Jurkat, Clone E6-1 (cell line): ENCODE data around the gene TSPAN14.
"Not testable (repeated sequence)": the region's sequence is repeated elsewhere in the genome, so short reads cannot be mapped to it uniquely, and the experiment has no call there.

Source experiments
- DNase-seq: peaks from one replicate; pipeline ENCODE4 v3.0.0-alpha.2; 2011; ENCODE audit warnings: low read depth, low spot score
- H3K4me3 ChIP-seq: 2 replicates; pipeline ENCODE4 v1.5.1; 2011; ENCODE audit warnings: mild to moderate bottlenecking, low read length, control low read depth, moderate library complexity

TSPAN14 gene

DNA sequence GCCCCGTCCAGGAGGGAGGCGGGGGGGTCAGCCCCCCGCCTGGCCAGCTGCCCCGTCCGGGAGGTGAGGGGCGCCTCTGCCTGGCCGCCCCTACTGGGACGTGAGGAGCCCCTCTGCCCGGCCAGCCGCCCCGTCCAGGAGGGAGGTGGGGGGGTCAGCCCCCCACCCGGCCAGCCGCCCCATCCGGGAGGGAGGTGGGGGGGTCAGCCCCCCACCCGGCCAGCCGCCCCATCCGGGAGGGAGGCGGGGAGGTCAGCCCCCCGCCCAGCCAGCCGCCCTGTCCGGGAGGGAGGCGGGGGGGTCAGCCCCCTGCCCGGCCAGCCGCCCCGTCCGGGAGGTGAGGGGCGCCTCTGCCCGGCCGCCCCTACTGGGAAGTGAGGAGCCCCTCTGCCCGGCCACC lies 80.5 kb downstream of the TSPAN14 start:
- not testable (repeated sequence) for DNase-seq, H3K4me3 ChIP-seq

DNA sequence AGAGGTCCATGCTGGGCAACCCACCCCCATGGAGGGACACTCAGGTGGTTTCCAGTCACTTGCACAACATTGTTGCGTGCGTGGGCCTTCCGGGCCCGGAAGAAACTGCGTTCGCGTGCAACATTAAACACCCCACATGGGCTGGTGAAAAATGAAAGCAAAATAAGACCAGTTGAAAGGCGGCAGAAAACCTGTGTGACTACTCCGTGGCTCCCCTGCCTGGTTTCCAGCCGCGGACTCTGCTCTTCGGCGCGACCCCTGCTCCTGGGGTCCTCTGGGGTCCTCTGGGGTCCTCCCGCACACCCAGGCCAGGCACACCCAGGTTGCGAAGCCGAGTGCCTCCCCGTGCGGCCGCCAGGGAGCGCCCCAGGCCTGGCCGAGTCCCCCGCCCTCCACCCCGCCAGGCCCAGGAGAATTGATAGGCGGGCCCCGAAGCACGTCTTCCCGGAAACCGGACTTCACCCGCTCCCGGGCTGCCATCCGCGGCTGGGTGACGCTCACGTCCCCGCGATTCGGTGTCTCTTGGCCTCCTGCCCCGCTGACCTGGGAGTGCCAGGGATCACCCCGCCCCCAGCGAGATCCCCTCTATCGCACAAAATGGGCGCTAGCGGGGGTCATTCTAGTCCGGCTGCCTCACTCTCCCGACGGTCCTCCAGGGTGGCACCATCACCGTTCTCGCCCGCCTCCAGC lies 81.7 kb downstream of the TSPAN14 start:
- DNase-seq, result no peak
- no peak overlapping the region for H3K4me3 ChIP-seq

DNA sequence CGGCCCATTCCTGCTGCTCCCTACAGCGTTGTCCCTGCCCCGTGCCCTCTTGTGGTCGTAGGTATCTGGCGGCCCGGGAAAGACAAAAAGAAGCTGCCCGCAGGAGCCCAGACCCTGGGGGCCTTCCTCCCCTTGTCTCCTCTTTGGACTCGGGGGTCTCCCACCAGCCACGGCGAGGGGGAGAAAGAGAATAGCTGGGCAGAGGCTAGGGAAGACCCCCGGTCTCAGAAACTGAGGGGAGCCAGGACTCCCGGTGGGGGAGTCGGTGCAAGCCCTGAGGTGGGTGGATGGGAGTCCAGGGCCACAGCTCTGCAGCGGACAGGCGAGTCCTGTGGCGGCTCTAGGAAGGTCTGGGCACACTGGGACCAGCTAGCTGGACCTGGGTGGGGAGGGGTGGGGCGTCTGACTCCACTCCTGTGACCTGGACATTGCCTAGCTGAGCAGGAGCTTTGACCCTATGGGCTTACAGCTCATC lies 82.3 kb downstream of the TSPAN14 start:
- no peak overlapping the region for H3K4me3 ChIP-seq
- DNase-seq, result no peak

DNA sequence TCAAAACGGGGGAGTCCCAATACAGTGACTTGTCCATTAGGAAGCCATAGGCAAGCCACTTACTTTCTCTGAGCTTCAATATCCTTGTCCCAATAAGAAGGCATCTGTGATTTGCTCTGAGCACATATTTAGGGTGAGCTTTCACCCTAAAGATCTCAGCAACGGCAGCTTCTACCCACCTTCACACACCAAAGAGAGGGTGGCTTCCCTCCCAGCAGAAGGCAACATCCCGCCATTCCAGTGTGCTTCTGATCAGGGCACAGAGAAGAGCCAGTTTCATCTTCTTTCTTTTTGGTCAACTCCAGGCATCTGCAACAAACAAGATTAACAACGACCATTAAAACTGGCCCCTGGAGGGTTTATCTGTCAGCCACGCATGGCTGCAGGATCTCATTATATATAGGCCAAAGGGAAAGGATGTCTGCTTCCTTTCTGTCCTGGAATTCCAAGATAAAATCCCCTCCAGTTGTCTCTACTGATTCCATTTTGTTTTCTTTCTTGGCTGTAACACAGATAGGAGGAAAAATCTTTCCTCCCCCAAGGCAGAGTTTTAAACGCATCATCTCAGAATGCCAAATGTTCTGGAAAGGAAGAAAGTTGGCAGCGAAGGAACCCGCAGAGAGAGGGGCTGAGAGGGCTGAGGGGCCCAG lies 83.1 kb downstream of the TSPAN14 start:
- no peak overlapping the region for H3K4me3 ChIP-seq
- no peak for DNase-seq

DNA sequence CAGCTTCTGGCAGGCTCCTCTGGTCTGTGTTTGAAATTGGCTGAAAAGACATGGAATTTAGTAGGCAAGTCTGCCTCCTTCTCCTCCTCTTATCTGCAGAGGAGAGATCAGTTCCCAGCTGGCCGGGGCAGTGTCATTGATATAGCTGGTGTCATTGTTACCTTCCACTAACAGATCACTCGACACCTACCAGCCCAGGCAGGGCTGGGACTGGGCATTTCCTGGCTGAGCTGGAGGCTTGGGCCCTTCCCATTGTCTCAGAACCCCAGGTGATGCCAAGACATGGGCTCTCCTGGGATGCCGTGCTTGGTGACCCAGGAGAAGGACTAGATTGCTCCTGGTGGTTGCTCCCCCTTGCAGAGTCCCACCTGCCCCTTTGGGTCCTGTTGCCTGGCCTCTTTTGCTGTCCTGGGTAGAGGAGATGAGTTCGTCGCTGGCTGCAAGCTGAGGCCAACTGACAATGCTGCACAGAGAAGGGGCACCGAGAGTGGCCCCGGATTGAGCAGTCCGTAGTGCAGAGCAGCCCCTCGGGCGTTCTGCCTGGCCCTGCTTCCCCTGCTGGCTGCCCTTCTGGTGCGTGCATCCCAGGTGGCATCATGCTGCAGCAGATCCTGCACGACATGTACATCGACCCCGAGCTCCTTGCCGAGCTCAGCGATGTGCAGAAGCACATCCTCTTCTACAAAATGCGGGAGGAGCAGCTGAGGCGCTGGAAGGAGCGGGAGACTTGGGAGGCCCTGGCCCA lies 83.8 kb downstream of the TSPAN14 start, which contains the start of gene SH2D4B:
Gene SH2D4B, plus strand, starts transcription at position 167 of the 745 bp plus-strand sequence. Its CDS starts 430 bp downstream, at position 597.
- no peak within 1 kb of the TSS for H3K4me3 ChIP-seq
- DNase-seq, result no peak

DNA sequence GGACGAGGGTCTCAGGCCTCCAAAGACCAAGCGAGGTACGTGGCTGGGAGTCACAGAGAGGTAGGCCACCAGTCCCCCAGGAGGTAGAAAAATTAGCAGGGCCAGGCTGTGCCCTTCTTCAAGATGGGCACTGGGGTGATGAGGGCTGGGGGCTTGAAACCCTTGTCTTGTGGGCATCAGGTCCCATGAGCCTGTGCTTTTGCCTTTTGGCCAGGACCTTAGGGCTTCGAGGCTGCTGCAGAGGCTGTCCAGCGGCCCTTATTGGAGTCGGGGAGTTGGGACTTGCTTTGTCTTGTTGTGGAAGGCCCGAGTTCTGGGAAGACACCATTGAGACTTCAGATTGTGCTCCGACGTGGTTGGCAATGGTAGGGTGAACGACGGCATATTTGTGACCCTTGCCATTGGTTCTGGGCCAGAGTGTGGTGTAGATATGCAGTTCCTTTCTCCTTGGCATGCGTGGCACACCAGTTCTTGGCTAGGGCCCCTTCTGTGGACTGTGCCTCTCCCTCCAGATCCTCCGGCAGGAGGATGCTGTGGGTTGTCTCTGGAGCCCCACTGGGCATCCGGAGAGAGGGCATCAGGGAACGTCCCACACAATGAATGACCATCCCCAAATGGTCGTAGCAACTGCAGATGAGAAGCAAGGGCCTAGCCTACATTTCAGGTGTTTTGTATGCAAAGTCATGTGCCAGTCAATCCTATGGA lies 84.5 kb downstream of the TSPAN14 start:
- DNase-seq, result no peak
- H3K4me3 ChIP-seq, result no peak overlapping the region

DNA sequence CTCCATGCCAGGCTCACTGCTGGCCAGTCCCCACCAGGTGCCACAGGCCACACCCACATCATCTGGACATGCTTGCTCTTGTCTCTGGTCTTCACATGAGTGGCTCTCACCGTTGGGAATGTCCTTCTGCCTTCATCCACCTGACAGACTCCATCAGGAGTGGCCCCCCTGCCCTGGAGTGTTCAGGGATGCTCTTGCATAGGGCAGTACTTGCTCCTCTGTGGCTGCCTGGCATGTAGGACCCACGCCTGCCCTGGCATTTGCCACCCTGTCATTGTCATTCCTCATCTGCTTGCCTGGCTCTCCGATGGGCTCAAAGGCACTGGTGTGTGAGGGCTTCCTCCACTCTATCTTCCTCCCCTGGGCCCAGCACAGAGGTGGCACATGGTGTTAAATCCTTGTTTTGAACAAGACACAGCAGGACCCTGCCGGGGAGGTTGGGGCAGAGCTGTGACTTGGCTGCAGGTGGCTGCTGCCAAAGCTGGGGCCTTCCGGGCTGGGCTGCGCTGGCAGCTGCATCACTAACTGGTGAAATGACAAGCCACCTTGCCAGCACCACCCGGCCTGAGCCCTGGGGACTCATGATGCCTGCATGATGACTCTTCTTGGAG lies 85.4 kb downstream of the TSPAN14 start:
- no peak overlapping the region for H3K4me3 ChIP-seq
- no peak for DNase-seq

DNA sequence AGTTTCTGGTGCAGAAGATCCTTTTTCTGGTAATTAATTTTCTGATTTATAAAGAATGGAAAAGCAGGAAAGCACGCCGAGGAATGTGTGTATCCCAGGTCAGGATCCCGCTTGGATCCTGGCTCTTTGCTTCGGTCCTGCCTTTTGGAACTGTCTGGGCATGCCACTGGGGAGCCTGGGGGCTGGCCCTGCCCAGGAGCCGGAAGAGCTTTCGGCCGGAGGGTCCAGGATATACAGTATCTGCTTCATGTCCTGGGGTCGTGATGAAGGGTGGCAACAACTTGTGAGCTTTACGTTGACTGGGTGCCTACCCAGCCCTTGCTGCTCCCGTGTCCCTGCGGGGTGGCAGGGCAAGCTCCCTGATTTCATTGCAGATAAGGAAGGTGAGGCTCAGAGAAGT lies 86.0 kb downstream of the TSPAN14 start:
- H3K4me3 ChIP-seq, result no peak overlapping the region
- no peak for DNase-seq

DNA sequence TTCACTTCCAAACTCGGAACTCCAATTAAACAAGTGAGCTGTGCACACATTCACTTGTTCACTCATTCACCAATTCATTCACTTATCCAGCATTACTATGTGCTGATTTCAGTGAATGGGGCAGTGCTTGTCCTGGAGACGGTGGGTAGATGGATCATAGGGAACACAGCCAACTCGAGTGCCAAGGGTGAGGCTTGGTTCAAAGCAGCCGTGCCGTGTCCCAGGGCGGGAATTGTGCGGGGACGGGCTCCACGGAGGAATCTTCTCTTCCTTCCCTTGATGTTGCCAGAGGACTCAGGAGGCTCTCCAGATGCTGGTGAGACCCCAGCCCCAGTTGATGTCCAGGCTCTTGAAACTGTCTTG lies 86.5 kb downstream of the TSPAN14 start:
- no peak for DNase-seq
- no peak overlapping the region for H3K4me3 ChIP-seq

DNA sequence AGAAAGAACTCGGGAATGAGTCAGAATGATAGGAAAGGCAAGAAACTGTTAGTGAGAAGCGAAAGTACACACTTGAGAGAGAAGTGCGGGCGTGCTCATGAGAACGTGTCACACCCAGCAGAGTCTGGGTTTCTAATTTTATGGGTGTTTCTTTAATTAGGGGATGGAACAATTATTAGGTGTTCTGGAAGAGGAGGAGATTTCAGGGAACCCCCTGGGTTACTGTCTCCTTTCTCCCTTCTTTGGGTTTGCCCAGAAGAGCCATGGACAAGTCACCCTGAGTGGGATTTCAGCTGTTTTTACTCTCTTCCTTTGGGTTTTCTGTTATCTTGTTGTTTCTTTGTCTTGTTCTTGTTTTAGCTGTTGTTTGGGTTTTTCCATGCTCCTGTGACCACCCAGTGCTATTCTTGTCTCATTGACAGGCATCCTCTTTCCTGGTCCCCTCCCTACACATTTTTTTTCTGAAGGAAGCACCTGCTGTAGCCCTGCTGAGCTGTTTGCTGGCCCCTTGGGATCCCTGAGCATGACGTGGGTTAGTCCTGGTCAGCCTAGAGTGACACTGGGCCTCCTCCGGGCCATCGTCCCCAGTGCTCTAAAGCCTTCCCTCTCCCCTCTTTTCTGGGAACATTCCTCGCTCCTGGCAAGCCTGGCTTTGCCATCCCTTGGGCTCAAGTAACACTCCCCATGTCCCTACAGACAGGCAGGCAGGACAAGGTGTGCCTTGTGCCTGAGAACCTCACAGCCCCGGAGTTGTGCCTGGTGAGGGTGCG lies 87.1 kb downstream of the TSPAN14 start:
- no peak for DNase-seq
- H3K4me3 ChIP-seq, result no peak overlapping the region

DNA sequence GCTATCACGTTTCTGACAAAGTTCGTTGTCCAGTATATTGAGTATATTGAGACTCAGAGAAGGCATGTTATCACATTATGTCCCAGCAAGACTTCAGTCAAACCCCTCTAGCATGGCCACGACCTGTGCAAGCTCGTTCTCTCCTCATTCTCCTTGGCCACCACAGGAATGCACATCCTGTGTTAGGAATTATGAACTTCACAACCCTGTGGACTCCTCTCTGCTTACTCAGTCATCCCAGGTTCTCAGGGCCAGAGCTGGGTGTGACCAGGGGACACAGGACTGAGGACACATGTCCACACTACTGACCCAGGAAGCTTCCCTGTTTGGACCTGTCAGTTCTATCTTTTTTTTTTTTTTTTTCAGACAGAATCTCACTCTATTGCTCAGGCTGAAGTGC lies 87.9 kb downstream of the TSPAN14 start:
- no peak overlapping the region for H3K4me3 ChIP-seq

DNA sequence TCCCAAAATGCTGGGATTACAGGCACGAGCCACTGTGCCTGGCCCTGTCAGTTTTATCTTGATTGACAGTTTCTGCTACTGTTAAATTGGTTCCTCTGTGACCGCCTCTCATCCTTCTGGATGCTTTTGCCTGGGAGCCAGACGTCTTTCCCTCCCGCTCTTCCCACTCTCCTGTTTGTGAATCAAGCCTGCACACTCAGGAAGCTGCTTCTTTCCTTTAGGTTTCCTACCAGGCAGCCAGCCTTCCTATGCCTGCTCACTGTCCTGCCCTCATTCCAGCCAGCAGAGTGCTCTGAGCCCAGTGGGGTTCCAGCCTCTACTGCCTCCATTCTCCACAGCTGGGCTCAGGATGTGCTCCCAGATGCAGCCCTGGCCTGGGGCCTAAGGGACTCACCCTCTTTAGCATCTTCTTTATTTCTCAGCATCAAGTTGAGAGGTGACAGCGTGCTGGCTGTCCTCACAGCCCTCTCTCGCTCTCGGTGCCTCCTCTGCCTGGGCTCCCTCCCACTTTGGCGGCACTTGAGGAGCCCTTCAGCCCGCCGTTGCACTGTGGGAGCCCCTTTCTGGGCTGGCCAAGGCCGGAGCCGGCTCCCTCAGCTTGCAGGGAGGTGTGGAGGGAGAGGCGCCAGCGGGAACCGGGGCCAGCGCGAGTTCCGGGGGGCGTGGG lies 88.7 kb downstream of the TSPAN14 start:
- no peak overlapping the region for H3K4me3 ChIP-seq
- no peak for DNase-seq

More for the DNA sequence above, 87.9 kb downstream of the TSPAN14 start:
- DNase-seq, result no peak

DNA sequence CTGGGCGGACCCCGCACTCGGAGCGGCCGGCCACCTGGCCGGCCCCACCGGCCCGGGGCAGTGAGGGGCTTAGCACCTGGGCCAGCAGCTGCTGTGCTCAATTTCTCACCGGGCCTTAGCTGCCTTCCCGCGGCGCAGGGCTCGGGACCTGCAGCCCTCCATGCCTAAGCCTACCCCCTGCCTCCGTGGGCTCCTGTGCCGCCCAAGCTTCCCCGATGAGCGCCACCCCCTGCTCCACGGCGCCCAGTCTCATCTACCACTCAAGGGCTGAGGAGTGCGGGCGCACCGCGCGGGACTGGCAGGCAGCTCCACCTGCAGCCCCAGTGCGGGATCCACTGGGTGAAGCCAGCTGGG lies 89.2 kb downstream of the TSPAN14 start:
- not testable (repeated sequence) for H3K4me3 ChIP-seq, DNase-seq

DNA sequence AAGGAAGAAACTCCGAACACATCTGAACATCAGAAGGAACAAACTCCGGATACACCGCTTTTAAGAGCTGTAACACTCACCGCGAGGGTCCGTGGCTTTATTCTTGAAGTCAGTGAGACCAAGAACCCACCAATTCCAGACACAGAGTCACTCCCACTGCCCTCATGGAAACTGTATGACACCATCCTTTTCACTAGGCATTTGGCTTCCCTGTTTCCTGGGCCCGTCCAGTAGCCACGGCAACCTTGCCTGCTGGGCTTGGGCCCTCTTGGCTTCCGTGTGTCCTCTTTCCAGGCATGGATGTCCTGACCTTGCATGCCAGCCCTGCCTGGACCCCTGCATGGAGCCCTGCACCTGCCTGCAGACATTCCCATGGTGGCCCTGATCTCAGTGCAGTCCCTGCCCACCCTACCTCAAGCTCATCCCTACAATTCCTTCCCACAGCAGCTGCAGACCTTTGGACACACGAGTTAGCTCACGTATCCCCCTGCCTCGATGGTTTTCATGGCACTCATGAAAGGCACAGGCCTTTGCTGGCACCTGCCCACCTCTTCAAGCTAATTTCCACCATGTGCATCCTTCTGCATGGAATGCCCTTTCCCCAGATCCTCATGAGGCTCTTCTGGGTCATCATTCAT lies 90.3 kb downstream of the TSPAN14 start:
- no peak overlapping the region for H3K4me3 ChIP-seq
- DNase-seq, result no peak

DNA sequence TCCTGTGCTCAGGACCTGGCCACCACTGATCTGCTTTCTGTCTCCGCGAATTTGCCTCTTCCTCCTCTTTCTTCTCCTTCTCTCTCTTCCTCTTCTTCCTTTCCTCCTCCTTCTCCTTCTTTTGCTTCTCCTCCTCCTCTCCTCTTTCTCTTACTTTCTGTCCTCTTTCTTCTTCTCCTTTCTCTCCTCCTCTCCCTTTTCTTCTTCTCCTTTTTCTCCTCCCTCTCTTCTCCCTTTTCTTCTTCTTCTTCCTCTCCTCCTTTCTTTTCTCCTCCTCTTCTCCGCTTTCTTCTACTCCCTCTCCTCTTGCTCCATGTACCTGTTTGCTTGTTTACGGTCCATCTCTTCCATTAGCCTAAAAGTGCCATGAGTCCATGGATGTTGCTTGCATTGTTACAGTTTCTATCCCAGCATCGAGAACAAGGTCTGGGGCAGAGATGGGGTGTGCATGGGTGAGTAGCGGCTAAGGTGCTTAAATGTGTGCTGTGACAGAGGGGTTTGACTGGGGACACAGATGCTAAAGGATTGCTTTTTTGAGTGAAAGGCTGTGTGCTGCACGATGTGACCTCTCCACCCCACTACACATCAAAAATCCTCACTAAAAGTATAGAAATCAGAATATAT lies 91.3 kb downstream of the TSPAN14 start:
- no peak overlapping the region for H3K4me3 ChIP-seq
- DNase-seq, result no peak

DNA sequence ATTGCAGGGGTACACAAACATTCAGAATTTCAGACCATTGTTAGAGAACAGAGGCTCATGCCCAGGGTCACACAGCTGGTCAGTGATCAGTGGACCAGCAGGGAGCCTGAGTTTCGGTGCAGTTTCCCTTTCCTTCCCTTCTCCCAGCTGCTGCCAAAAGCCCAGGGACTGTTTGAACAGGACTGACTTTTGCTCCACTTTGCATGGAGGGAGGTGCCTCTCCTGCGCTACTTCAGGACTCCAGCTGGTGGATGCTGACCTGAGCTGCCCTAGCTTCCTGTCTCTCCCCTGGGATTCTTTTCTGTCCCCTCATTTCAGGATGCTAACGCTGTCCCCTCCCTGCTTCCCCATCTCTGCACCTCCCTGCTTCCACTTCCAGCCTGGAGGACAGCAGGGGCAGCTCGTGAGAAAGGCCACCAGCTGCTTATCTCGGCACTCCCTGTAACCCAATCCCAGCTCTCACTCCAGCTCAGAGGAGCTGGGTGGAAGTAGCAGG lies 98.1 kb downstream of the TSPAN14 start:
- DNase-seq, result no peak

DNA sequence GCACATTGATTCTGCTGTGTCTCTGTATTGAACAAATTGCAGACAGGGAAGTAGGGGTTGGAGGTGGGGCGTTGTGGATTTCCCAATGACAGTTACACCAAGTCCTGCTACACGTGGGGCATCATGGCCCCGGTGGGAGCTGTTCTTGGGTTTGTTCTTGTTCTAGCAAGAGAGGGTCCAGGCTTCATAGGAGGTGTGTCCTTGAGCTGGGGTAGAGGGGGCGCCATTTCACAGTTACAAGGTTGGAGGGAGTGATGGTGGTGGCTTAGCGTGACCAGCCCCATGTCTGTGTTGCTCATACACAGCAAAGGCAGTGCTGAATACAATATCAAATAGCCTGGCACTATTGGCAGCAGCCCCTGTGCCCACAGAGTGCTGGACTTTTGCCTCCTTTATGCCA lies 99.3 kb downstream of the TSPAN14 start:
- H3K4me3 ChIP-seq, result no peak overlapping the region
- DNase-seq, result no peak

More for the DNA sequence above, 98.1 kb downstream of the TSPAN14 start:
- H3K4me3 ChIP-seq, result no peak overlapping the region
